Measurements from ENCODE around the gene CEP44.

DNA sequence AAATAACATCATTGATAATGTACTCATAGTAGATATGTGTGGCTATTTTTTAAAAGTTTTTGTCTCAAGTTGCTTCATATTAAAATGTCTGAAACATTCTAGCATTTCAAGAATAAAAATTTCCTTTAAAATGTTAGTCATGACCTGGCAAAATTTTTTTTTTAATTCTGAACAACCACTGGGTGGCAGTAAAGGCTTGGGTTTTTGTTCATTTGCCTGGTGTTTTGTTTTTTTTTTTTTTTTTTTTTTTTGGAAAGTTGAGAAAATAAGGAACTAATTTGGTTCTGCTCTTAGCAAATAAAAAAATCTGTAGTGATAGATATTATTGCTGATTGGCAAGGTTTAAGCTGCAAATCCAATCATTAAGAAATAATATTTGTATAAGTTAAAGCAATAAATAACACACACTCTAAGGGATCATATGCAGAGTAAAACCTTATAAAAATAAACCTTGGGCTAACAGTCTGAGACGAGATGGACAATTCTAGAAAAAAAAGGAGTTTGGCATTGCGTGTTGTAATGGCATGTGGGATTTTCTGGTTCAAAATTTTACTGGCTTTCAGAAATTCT is 81.4 kb downstream of the CEP44 start:
- TF ChIP-seq, protein P1, sequence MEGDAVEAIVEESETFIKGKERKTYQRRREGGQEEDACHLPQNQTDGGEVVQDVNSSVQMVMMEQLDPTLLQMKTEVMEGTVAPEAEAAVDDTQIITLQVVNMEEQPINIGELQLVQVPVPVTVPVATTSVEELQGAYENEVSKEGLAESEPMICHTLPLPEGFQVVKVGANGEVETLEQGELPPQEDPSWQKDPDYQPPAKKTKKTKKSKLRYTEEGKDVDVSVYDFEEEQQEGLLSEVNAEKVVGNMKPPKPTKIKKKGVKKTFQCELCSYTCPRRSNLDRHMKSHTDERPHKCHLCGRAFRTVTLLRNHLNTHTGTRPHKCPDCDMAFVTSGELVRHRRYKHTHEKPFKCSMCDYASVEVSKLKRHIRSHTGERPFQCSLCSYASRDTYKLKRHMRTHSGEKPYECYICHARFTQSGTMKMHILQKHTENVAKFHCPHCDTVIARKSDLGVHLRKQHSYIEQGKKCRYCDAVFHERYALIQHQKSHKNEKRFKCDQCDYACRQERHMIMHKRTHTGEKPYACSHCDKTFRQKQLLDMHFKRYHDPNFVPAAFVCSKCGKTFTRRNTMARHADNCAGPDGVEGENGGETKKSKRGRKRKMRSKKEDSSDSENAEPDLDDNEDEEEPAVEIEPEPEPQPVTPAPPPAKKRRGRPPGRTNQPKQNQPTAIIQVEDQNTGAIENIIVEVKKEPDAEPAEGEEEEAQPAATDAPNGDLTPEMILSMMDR (IDR thresholded peaks at IDR 0.05): peak; percentile 30 to 70 (median 54)
- TF ChIP-seq POLR2A (IDR thresholded peaks at IDR 0.05): no peak

All from adrenal gland (tissue), 5 donors.